ENCODE measurements around the gene UGT2A2.

GRCh38 chr4:69617083-69617694 lies 22.3 kb downstream of the UGT2A2 start:
- TF ChIP-seq JUND (IDR thresholded peaks at IDR 0.05; ENCODE audit: low read depth, low read length) (no peak), TCF3 (IDR thresholded peaks at IDR 0.05; ENCODE audit: borderline replicate concordance, insufficient read depth, low read depth, low read length) (no peak)
